HG02763 (cell line): ENCODE data around the gene CNGA2.

Experiments used
- ATAC-seq: cut with Tn5 transposase; IDR thresholded peaks from one replicate; pipeline ENCODE4 v1.9.1; 2021; ENCODE audit warnings: mild to moderate bottlenecking, moderate library complexity; ENCODE audit not compliant: unreplicated experiment

The CNGA2 gene

GRCh38 chrX:151711154-151711553 lies 23.4 kb upstream of the CNGA2 start:
- ATAC-seq = no peak

GRCh38 chrX:151711787-151712186 lies 22.8 kb upstream of the CNGA2 start:
- ATAC-seq = no peak

DNA sequence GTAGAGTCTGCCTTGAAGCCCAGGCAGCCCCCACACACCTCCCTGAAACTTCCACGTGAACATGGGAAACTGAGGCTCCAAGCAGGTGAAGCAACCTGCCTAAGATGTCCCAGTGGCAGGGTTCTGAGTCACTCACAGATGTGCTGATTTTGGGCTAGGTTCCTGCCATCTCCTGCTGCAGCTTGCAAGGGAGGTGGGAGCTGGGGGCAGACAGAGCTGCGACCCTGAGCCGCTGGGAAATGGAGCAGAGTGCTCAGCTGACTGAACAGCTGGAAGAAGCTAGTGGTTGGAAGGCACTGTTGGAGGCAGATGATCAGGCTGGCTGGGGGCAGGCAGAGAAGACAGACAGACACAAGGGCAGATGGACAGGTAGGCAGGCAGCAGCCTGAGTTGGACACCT lies 22.3 kb upstream of the CNGA2 start:
- ATAC-seq = no peak

GRCh38 chrX:151713849-151714248 lies 20.7 kb upstream of the CNGA2 start:
- no peak for ATAC-seq

GRCh38 chrX:151714362-151714761 lies 20.2 kb upstream of the CNGA2 start:
- no peak for ATAC-seq

DNA sequence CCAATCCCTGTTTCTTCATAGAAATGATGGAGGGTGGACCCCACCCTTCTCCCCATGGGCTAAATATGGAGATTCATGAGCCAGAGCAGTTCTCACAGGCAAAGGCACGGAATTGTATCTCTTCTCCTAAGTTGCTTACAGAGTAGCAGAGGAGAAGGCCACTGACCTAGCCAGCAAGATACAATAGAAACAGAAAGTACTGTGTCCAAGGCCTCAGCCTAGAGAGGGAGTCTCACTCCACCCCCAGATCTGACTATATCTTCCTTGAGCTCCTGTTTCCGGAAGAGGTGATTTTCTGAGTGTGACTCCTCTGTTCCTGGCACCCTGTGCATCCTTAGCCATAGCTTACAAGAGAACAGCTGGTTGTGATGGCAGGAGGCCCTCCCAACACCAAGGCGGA lies 18.8 kb upstream of the CNGA2 start, which contains the start of gene FATE1:
FATE1 (plus strand) TSS at position 284 of the 400 bp plus-strand sequence; CDS start at position 369, 85 bp downstream.
- no peak for ATAC-seq

- ATAC-seq = no peak
Observed at GRCh38 chrX:151722241-151722846, 12.2 kb upstream of the CNGA2 start.

GRCh38 chrX:151723156-151723760 lies 11.3 kb upstream of the CNGA2 start:
- ATAC-seq = no peak

DNA sequence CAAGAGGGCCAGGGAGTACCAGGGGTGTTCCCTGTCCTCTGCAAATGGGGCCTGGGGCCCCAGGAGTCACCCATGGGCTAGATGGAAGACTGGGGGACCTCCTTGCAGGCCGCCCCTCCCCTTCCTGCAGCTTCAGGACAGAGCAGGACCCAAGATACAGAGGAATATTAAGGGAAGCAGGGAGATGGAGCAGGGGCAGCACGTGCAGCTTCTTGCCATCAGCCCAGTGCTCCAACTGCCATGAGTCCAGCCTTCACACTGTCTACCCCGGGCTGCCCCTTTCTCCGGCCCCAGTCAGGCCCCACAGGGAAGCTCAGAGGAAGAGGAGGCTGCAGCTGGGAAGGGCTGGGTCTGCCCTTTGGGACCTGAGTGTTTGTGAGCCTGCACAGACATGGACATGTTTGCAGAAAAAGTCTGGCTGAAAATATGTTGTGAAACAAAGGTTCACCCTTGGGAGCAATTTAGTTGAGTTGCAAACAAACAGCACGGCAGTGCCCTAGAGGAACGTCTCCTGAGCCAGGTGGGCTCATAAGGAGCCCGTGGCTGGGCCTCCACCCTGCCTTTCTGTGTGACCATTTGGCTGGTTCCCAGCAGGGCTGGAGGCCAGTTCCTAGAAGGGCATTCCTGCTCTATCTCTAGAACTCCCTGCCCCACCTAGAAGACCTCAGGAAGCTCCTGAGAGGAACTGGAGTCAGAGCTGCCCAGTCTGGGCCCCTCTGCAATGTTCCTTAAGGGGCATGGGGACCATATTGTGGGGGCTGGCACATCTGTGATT lies 9.8 kb upstream of the CNGA2 start:
- no peak for ATAC-seq

DNA sequence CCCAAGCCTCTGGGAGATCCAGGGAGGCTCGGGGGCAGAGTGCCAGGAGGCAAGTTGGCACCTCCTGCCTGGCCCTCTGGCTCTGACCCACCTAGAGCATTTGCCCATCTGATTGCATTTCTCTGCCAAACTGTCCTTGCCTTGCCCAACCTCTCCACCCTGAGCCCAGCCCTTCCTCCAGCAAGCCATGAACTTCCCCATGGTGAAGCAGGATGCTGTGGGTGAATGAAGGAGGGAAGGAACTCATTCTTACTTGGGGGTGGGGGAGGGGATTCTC lies 9.3 kb upstream of the CNGA2 start:
- ATAC-seq = no peak

DNA sequence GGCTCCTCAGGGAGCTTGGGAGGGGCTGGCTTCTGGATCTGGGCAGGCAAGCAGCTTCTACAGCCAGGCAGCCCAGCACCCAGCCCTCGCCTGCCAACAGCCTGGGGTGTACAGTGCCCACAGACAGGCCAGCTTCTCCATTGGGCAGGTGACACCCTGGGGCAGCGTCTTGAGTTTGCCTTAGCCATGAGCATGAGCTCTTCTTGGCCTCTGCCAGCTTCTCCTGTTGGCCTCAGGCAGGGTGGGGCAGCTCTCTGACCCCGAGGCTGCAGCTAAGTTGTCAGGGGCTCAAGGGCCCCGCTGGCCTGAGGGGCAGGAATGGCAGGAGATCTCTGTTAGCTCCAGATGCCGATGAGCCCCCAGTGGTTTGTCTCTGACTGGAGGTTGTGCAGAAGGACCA lies 7.8 kb upstream of the CNGA2 start:
- ATAC-seq = no peak

DNA sequence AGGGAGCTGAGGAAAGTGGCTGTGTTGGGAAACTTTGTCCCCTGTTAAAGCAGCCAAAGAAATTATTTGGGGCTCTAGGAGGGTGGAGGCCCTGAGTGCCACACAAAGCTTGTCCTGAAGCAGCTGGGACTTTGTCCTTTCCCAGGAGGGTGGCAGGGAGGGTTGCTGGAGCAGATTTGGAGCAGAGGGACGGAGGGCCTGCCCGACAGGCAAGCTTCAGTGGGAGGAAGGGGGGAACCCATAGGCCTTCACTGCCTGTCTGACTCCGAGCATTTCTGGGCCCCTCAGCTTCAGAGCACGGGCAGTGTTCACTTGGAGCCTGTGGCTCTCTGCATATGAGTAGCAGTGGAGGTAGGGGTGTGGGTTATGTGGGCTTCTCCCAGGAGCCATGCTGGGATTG lies 7.2 kb upstream of the CNGA2 start:
- ATAC-seq = no peak

GRCh38 chrX:151729056-151729725 lies 5.4 kb upstream of the CNGA2 start:
- no peak for ATAC-seq

DNA sequence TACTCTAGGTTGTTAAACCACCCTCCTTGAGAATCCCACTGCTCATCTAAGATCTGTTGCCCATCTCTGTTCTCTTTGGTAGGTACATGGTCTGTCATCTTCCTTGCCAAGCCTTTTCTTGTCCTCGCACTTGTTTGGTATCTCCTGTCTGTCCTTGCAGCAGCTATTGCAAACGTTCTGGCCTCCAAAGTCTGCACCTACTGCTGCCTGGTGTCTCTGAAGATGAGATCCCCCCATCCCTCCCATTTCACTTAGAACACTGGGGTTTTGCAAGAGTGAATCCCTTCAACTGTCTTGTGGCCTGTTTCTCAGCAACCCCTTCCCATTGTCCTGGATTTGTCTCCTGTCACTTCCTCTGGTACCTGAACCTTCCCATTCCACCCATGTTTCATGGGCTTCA lies 673 bp downstream of the CNGA2 start:
- no peak for ATAC-seq

DNA sequence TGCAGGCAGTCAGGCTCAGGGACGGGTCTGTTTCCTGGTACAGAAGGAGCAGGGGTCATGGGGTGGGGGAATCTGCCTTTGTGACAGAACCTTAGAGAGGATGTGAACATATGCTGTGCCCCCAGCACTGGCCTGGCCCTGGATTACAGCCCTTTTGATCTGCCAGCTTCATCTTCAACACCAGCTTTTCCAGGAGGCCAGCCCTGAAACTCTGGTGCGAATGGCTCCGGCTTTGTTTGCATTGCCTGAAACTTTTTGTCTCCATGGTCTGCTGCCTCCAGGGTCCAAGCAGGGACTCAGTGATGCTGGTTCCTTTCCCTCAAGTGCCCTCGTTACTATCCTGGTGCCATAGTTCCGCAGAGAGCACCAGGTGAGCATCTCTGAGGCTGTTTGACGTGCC lies 2.1 kb downstream of the CNGA2 start:
- ATAC-seq = no peak

DNA sequence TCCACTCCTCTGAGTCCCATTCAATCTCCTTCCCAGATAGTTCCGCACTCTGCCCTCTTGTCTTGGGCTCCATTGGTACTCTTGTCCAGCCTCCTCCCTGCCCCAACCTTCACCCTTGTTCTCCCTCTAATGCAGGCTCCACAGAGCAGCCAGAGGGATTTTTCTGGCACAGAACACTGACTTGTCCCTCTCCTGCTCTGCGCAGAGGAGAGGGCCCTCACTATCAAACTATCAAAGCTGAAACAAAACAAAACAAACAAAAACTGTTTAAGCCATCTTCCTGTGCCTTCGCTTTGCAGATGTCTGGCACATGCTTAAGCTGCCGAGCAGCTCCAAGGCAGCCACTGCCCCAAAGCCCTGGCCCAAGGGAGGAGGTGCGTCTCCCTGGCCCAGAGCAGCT lies 2.9 kb downstream of the CNGA2 start:
- ATAC-seq = no peak

DNA sequence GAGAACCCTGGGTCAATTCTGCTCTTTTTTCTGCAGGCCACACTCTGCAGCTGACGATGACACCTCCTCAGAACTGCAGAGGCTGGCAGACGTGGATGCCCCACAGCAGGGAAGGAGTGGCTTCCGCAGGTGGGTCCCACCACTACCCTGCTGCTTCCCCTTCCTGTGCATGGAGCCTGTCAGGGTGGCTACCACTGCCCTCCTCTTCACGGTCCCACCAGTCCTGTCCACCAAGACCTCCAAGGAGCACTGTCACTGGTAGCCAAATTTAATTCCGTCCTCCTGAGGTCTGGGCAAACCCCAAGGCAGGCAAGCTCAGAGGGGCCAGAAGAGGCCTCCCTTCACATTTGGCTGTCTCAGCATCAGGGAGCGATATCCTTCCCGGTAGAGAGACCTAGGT lies 4.2 kb downstream of the CNGA2 start:
- ATAC-seq = no peak

DNA sequence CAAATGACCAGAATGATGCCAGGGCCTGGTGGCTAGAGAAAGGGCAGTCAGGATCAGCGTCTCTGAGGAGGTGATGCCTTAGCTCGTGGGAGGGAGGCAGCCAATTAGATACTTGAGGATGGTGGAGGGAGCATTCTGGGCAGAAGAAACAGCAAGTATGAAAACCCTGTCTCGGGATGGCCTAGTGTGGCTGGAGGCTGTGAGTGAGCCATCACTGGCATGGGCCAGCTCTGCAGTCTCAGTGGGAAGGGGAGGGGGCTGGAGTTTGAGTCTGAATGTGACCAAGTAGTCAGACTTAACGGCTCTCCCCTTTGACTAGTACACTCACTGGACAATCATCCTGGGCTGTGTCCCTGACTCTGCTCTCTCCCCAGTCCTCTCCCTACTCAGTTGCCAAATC lies 7.1 kb downstream of the CNGA2 start:
- no peak for ATAC-seq

- ATAC-seq = no peak
Observed at GRCh38 chrX:151742311-151742710, 7.8 kb downstream of the CNGA2 start.

GRCh38 chrX:151743651-151744470 lies 9.3 kb downstream of the CNGA2 start:
- no peak for ATAC-seq

DNA sequence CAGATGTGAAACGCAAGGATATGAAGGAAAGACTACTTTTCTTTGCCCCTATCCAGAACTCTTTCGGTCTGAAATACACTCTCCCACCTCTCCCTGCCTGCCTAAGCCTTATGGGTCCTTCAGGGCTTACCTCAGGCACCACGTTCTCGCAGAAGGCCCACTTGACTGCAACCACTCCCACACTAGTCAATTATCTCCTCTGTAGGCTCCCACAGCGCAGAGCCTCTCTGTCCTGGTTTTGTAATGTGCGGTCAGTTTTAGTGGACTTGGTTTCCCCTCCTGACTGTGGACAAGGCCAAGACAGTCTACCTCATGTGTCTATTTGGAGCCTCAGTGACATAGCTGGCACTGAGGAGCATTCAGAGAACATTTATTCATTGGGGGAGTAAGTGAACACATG lies 11.1 kb downstream of the CNGA2 start:
- no peak for ATAC-seq
